ENCODE results near the gene DARS1. TPM values are rescaled to one million over a fixed set of nuclear protein-coding genes. Genes with fewer than 3 reads are reported as not detected.
A peak's percentile ranks its signal among the peaks of the same experiment; 100 is the strongest.

The DARS1 gene
- total and polyA plus RNA-seq, 10 donors, result 56.2 to 88.6 (median 66.1) TPM

- no peak for TF ChIP-seq POLR2A (IDR thresholded peaks at IDR 0.05)
- TF ChIP-seq, protein P1, sequence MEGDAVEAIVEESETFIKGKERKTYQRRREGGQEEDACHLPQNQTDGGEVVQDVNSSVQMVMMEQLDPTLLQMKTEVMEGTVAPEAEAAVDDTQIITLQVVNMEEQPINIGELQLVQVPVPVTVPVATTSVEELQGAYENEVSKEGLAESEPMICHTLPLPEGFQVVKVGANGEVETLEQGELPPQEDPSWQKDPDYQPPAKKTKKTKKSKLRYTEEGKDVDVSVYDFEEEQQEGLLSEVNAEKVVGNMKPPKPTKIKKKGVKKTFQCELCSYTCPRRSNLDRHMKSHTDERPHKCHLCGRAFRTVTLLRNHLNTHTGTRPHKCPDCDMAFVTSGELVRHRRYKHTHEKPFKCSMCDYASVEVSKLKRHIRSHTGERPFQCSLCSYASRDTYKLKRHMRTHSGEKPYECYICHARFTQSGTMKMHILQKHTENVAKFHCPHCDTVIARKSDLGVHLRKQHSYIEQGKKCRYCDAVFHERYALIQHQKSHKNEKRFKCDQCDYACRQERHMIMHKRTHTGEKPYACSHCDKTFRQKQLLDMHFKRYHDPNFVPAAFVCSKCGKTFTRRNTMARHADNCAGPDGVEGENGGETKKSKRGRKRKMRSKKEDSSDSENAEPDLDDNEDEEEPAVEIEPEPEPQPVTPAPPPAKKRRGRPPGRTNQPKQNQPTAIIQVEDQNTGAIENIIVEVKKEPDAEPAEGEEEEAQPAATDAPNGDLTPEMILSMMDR (IDR thresholded peaks at IDR 0.05 in 8 of 11, conservative IDR thresholded peaks at IDR 0.05 in 3 of 11), result no peak
- TF ChIP-seq POLR2AphosphoS5 (IDR thresholded peaks at IDR 0.05), result peak; percentile 79 to 82 (median 80)
- intact Hi-C loops (cut with DNase I; ENCODE audit: low total_unique reads), result no loop called here
- 1 to 2% (median 1%) methylated on average over 21 to 26 of the region's 26 CpGs for WGBS, 5 donors
- H3K27me3 ChIP-seq (replicated peaks in 1 of 7), result no peaks in the 10 kb centered on the region
- H3K27ac ChIP-seq, result peak overlapping the region; percentile 76 to 92 (median 86)
- peaks cover 7 to 35% (median 23%) of the 10 kb centered on the region in 6 donors for H3K4me1 ChIP-seq
- H3K9me3 ChIP-seq, result no peaks in the 10 kb centered on the region
- H3K4me3 ChIP-seq, result peak overlapping the region; percentile 69 to 99 (median 80)
- peaks cover 0 to 22% (median 2%) of the 10 kb centered on the region in 6 donors for H3K36me3 ChIP-seq
- DNase-seq, result peak; percentile 90
Measured at GRCh38 chr2:135875491-135876065, 109.8 kb downstream of the DARS1 start.

DNA sequence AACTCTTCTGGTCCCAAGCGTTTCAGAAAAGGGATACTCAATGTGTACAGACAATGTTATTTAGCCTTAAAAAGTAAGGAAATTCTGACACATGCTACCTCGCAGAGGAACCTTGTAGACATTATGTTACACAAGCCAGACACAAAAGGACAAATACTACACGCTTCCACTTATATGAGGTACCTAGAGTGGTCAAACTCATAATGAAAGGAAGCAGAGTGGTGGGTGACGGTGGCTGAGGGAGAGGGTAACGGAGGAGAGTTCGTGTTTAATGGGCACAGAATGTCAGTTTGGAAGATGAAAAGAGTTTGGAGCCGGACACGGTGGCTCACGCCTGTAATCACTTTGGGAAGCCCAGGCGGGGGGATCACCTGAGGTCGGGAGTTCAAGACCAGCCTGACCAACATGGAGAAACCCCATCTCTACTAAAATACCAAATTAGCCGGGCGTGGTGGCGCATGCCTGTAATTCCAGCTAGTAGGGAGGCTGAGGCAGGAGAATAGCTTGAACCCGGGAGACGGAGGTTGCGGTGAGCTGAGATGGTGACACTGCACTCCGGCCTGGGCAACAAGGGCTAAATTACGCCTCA, 110.6 kb downstream of the DARS1 start:
- TF ChIP-seq, protein P1 (IDR thresholded peaks at IDR 0.05 in 8 of 11, conservative IDR thresholded peaks at IDR 0.05 in 3 of 11), result no peak
- TF ChIP-seq POLR2AphosphoS5 (IDR thresholded peaks at IDR 0.05) (no peak), POLR2A (IDR thresholded peaks at IDR 0.05) (no peak)
- WGBS, 5 donors, result 70 to 89% (median 79%) methylated on average over 19 of the region's 19 CpGs
- Histone ChIP-seq H3K4me1 (peaks cover 7 to 35% (median 23%) of the 10 kb centered on the region in 6 donors), H3K27ac (peak overlapping the region in 1 of 8 donors; percentile 76), H3K9me3 (no peaks in the 10 kb centered on the region), H3K27me3 (replicated peaks in 1 of 7) (no peaks in the 10 kb centered on the region), H3K4me3 (peak overlapping the region in 4 of 8 donors; percentile 69 to 99 (median 84)), H3K36me3 (peaks cover 0 to 29% (median 4%) of the 10 kb centered on the region in 6 donors)
- no peak for DNase-seq
- intact Hi-C loops (cut with DNase I; ENCODE audit: low total_unique reads), result no loop called here

DNA sequence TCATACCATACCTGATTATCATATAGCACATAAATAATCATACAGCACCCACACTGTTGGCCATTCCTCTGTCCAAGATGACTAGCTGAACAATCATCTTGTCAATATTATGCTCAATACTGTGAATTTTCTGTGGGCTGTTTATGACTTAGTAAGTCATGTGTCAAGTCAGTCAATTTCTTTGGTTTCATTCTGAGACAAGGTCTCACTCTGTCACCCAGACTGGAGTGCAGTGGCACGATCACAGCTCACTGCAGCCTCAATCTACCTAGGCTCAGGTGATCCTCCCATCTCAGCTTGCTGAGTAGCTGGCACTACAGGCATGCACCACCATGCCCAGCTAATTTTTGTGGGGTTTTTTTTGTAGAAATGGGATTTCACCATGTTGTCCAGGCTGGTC, 114.9 kb downstream of the DARS1 start:
- Histone ChIP-seq H3K36me3 (peaks cover 0 to 72% (median 31%) of the 10 kb centered on the region in 6 donors), H3K4me3 (no peak overlapping the region), H3K27me3 (replicated peaks in 1 of 7) (no peaks in the 10 kb centered on the region), H3K4me1 (peaks cover 0 to 19% (median 10%) of the 10 kb centered on the region in 6 donors), H3K9me3 (no peaks in the 10 kb centered on the region), H3K27ac (no peak overlapping the region)
- intact Hi-C loops (cut with DNase I; ENCODE audit: low total_unique reads), result no loop called here
- DNase-seq, result no peak
- WGBS, 5 donors, result 38 to 100% (median 83%) methylated on average over 1 of the region's 1 CpG
- TF ChIP-seq POLR2A (IDR thresholded peaks at IDR 0.05) (no peak), POLR2AphosphoS5 (IDR thresholded peaks at IDR 0.05) (no peak)
- TF ChIP-seq, protein P1 (IDR thresholded peaks at IDR 0.05 in 8 of 11, conservative IDR thresholded peaks at IDR 0.05 in 3 of 11), result no peak

DNA sequence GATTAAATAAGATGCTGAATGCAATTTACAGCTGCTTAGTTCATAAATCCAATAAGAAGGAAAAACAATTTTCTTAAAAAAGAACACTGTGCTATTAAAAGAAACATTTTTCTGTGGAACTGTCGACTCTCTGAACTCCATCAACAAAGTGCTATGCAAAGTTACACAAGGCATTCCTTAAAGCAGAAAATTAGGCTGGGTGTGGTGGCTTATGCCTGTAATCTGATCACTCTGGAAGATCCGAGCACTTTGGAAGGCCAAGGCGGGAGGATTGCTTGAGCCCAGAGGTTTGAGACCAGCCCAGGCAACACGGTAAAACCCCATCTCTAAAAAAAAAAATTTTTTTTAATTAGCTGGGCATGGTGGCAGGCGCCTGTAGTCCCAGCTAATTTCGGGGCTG, 122.2 kb downstream of the DARS1 start:
- Histone ChIP-seq H3K27me3 (replicated peaks in 1 of 7) (no peaks in the 10 kb centered on the region), H3K9me3 (no peaks in the 10 kb centered on the region), H3K27ac (no peak overlapping the region), H3K36me3 (peaks cover 0 to 100% (median 55%) of the 10 kb centered on the region in 6 donors), H3K4me1 (no peaks in the 10 kb centered on the region), H3K4me3 (no peak overlapping the region)
- no peak for DNase-seq
- intact Hi-C loops (cut with DNase I; ENCODE audit: low total_unique reads), result no loop called here
- TF ChIP-seq, protein P1 (IDR thresholded peaks at IDR 0.05 in 8 of 11, conservative IDR thresholded peaks at IDR 0.05 in 3 of 11), result no peak
- TF ChIP-seq POLR2A (IDR thresholded peaks at IDR 0.05) (no peak), POLR2AphosphoS5 (IDR thresholded peaks at IDR 0.05) (no peak)
- WGBS, 5 donors, result 91 to 98% (median 96%) methylated on average over 6 of the region's 6 CpGs
